Progenitor cell of endocrine pancreas (in vitro differentiated cells): ENCODE results near the gene PSMB7. TPM values are rescaled to one million over a fixed set of nuclear protein-coding genes. Genes with fewer than 3 reads are reported as not detected.

ENCODE experiments used
- DNase-seq: peaks from one replicate; pipeline ENCODE4 v3.0.0; 2021; ENCODE audit warnings: low spot score; ENCODE audit not compliant: unreplicated experiment
- H3K27ac Mint-ChIP-seq: 2 replicates; pipeline ENCODE4 v1.8.0; 2021; ENCODE audit warnings: mild to moderate bottlenecking, moderate library complexity, mixed read lengths
- H3K27me3 Mint-ChIP-seq: 2 replicates; pipeline ENCODE4 v1.8.0; 2021; ENCODE audit warnings: mixed read lengths
- H3K36me3 Mint-ChIP-seq: 2 replicates; pipeline ENCODE4 v1.8.0; 2022; ENCODE audit warnings: mixed read lengths; ENCODE audit not compliant: insufficient read depth
- H3K4me1 Mint-ChIP-seq: 2 replicates; pipeline ENCODE4 v1.8.0; 2021; ENCODE audit warnings: low read depth, mixed read lengths
- H3K4me3 Mint-ChIP-seq: 2 replicates; pipeline ENCODE4 v1.8.0; 2021; ENCODE audit warnings: low read depth, mild to moderate bottlenecking, moderate library complexity, mixed read lengths
- H3K9me3 Mint-ChIP-seq: 2 replicates; pipeline ENCODE4 v1.8.0; 2021; ENCODE audit warnings: low read depth, mixed read lengths
- CTCF ChIP-seq: fragments of 200-600 bp; sonication (generic); IDR thresholded peaks from one replicate; pipeline ENCODE4 v1.5.0; 2021; ENCODE audit warnings: antibody characterized with exemption, mild to moderate bottlenecking; ENCODE audit not compliant: unreplicated experiment
- total RNA-seq: library from RNA; stranded (reverse); gene quantifications from 2 replicates; pipeline ENCODE4 v1.2.1, GENCODE V29; 2021

The PSMB7 gene
- total RNA-seq, 1 donor from 2014 or later, result 144 TPM

DNA sequence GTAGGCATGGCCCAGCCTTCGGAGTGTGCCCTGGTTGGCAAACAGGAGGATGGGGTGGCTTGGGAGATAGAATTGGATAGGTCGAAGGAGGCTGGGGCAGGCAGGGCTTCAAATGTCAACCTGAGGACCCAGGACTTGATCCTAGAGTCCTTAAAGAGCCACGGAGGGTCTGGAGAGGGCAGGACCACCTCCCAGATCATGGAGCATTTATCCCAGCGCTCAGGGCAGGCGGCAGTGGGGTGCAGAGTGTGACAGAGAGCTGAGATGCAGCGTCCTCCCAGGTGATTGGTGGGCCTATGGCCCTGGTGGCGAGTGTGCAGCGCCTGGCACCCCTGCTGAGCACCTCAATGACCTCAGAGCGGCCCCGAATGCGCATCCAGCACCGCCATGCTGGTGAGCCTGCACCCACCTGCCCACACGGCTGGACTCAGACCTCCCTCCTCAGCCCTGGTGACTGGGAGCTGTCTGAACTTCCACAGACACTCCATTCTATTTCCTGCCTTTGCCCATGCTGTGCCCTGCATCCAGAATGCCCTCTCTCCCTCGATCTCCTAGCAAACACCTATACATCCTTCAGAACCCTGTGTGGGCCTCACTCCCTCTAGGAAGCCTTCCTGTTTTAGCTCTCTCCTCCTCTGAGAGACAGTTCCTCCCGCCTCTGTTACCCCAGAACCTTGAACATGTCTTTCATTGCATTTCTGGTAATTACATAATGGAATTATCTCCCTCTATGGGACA is 41.3 kb upstream of the PSMB7 start:
- H3K27ac Mint-ChIP-seq, result no peak overlapping the region
- no peaks in the 10 kb centered on the region for H3K4me1 Mint-ChIP-seq
- H3K27me3 Mint-ChIP-seq, result peaks cover 37% of the 10 kb centered on the region
- no peak for DNase-seq
- H3K36me3 Mint-ChIP-seq, result no peaks in the 10 kb centered on the region
- TF ChIP-seq CTCF, result no peak
- peaks cover 5% of the 10 kb centered on the region for H3K9me3 Mint-ChIP-seq
- no peak overlapping the region for H3K4me3 Mint-ChIP-seq

DNA sequence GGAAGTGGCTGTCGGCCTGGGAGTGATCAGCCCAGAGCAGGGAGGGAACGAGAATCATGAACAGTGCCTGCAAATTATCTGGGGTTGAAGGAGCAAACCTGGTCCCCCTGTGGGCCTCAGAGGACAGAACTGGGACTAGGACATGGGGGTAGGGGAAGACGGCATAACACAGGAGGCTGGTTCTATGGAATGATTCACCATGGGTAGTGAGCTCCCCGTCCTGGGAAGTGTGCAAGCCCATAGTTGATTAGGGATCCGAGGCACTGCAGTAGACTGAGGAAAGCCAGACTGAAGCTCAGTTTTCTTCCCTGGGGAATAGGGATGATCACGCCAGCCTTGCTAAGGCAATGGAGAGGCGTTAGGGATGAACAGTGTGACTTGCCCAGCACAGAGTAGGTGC is 40.6 kb upstream of the PSMB7 start:
- Mint-ChIP-seq H3K36me3 (no peaks in the 10 kb centered on the region), H3K27me3 (peaks cover 44% of the 10 kb centered on the region), H3K4me1 (no peaks in the 10 kb centered on the region), H3K9me3 (peaks cover 5% of the 10 kb centered on the region), H3K27ac (no peak overlapping the region), H3K4me3 (no peak overlapping the region)
- TF ChIP-seq CTCF, result no peak
- DNase-seq, result no peak

- TF ChIP-seq CTCF, result no peak
- Mint-ChIP-seq H3K27me3 (peaks cover 47% of the 10 kb centered on the region), H3K4me3 (no peak overlapping the region), H3K36me3 (no peaks in the 10 kb centered on the region), H3K9me3 (no peaks in the 10 kb centered on the region), H3K4me1 (peaks cover 4% of the 10 kb centered on the region), H3K27ac (no peak overlapping the region)
- DNase-seq, result no peak
These were observed 39.7 kb upstream of the PSMB7 start for GRCh38 chr9:124454791-124455443.

GRCh38 chr9:124454296-124454695 is 39.1 kb upstream of the PSMB7 start:
- Mint-ChIP-seq H3K9me3 (no peaks in the 10 kb centered on the region), H3K27ac (no peak overlapping the region), H3K27me3 (peaks cover 53% of the 10 kb centered on the region), H3K4me1 (peaks cover 4% of the 10 kb centered on the region), H3K4me3 (no peak overlapping the region), H3K36me3 (no peaks in the 10 kb centered on the region)
- no peak for TF ChIP-seq CTCF
- no peak for DNase-seq

- Mint-ChIP-seq H3K36me3 (no peaks in the 10 kb centered on the region), H3K4me3 (no peak overlapping the region), H3K27me3 (peaks cover 55% of the 10 kb centered on the region), H3K27ac (no peak overlapping the region), H3K4me1 (peaks cover 4% of the 10 kb centered on the region), H3K9me3 (no peaks in the 10 kb centered on the region)
- TF ChIP-seq CTCF, result no peak
- DNase-seq, result no peak
These were observed 38.4 kb upstream of the PSMB7 start for GRCh38 chr9:124453586-124454191.
